SIG-M5 (cell line): ENCODE measurements around the gene ARL17B.
"Not testable (repeated sequence)": the region's sequence is repeated elsewhere in the genome, so short reads cannot be mapped to it uniquely, and the experiment has no call there.

Experiments
- DNase-seq: peaks from one replicate; lab custom pipeline; 2025; lab: John Stamatoyannopoulos, UW

The ARL17B gene

GRCh38 chr17:46287587-46287986, 74.0 kb downstream of the ARL17B start:
- DNase-seq: not testable (repeated sequence)

- peak; percentile 31 for DNase-seq
Measured at GRCh38 chr17:46286764-46287221, 74.8 kb downstream of the ARL17B start.

- not testable (repeated sequence) for DNase-seq
Measured at GRCh38 chr17:46285500-46285899, 76.1 kb downstream of the ARL17B start.

- not testable (repeated sequence) for DNase-seq
Measured at GRCh38 chr17:46284467-46284866, 77.1 kb downstream of the ARL17B start.

GRCh38 chr17:46282635-46283034, 78.9 kb downstream of the ARL17B start:
- DNase-seq: not testable (repeated sequence)

GRCh38 chr17:46281336-46281735, 80.2 kb downstream of the ARL17B start:
- DNase-seq: not testable (repeated sequence)

- not testable (repeated sequence) for DNase-seq
Measured at GRCh38 chr17:46276728-46277479, 84.7 kb downstream of the ARL17B start.

- DNase-seq: no peak
Measured at GRCh38 chr17:46274238-46274637, 87.3 kb downstream of the ARL17B start.

- no peak for DNase-seq
Measured at GRCh38 chr17:46273541-46274236, 87.9 kb downstream of the ARL17B start.

GRCh38 chr17:46270032-46270431, 91.5 kb downstream of the ARL17B start:
- DNase-seq: no peak

- no peak for DNase-seq
Measured at GRCh38 chr17:46266656-46267544, 94.7 kb downstream of the ARL17B start.

GRCh38 chr17:46266063-46266655, 95.4 kb downstream of the ARL17B start:
- not testable (repeated sequence) for DNase-seq

- DNase-seq: no peak
Measured at GRCh38 chr17:46264456-46265198, 96.9 kb downstream of the ARL17B start.

GRCh38 chr17:46262271-46262670, 99.3 kb downstream of the ARL17B start:
- DNase-seq: no peak

GRCh38 chr17:46259845-46260661, 101.5 kb downstream of the ARL17B start:
- DNase-seq: not testable (repeated sequence)

- not testable (repeated sequence) for DNase-seq
Measured at GRCh38 chr17:46256369-46256768, 105.2 kb downstream of the ARL17B start.

GRCh38 chr17:46254215-46254614, 107.4 kb downstream of the ARL17B start:
- DNase-seq: not testable (repeated sequence)

- peak; percentile 37 for DNase-seq
Measured at GRCh38 chr17:46253722-46254121, 107.8 kb downstream of the ARL17B start.

GRCh38 chr17:46252804-46253203, 108.8 kb downstream of the ARL17B start:
- DNase-seq: not testable (repeated sequence)

- DNase-seq: not testable (repeated sequence)
Measured at GRCh38 chr17:46249153-46249552, 112.4 kb downstream of the ARL17B start.
